Activated CD8-positive, alpha-beta memory T cell treated with anti-CD3 and anti-CD28 coated beads for 1 hour (primary cell): ENCODE data around the gene SUPV3L1.
"Not testable (repeated sequence)": the region's sequence is repeated elsewhere in the genome, so short reads cannot be mapped to it uniquely, and the experiment has no call there.

Source experiments
- DNase-seq, 2 donors: peaks; one replicate each; pipeline ENCODE4 v3.0.0-alpha.2; 2020; ENCODE audit warnings: low read depth in 1 of 2; ENCODE audit errors: extremely low read depth in 1 of 2

SUPV3L1 gene

DNA sequence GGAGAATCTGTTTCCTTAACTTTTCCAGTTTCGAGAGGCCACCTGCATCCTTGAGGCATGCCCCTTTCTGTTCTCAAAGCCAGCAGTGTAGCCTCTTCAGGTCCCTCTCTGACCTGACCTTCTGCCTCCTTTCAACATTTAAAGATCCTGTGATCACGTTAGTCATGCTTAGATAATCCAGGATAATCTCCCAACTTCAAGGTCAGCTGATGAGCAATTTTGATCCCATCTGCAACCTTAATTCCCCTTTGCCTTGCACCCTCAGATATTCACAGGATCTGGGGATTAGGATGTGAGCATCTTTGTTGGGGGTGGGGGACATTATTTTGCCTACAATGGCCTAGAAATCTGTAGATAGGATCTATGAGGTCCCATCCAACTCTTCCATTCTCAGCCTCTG lies 48.1 kb downstream of the SUPV3L1 start:
- DNase-seq, result no peak

DNA sequence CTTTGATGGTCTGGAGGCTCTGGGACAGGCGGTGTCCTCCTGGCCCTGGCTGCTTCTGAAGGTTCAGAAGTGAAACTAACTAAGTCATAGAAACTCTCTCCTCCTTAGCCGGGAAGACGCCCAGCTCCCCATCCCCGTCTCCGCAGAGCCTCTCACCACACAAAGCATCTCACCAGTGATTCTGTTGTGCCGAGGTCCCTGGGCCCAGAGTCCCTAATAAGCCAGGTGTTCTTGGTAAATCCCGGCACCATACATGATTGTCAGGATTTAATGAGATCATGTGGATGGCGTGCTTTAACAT lies 49.5 kb downstream of the SUPV3L1 start:
- no peak for DNase-seq

DNA sequence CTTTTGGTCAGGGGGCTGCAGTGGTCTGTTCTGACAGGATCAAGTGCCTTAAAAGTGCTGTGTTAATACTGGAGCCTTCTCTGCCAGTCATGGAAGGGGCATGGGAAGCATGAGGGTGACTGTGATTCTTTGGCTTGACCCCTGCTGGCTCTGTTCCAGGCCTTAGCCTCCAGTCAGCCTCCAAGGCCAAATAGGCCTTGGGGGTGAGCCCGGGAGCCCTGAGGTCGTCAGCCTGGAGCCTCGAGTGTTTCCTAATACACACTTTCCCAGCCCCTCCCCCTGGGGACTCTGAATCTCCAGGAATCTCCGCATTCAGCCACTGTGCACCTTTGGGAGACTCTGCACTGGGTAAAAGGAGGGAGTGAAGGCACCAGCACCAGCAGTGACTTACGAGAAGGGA lies 50.1 kb downstream of the SUPV3L1 start:
- no peak for DNase-seq

DNA sequence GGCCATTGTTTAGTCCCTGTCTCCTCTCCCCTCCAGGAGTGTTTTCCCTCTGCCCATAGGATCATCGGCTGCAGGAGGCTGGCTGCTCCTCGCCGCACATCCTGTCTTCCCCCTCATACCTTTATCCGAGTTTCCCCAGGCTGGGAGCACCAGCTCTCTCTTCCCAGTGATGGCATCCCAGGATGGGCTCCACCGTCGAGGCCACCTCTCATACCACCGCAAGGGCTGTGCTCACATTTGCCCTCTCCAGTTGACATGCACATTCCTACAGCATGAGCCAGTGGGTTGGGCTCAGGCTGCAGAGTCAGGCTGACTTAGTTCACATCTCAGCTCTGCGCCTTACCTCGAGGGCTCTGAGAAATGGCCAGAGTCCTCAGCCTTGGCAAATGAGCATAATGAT lies 52.2 kb downstream of the SUPV3L1 start:
- DNase-seq, result no peak

DNA sequence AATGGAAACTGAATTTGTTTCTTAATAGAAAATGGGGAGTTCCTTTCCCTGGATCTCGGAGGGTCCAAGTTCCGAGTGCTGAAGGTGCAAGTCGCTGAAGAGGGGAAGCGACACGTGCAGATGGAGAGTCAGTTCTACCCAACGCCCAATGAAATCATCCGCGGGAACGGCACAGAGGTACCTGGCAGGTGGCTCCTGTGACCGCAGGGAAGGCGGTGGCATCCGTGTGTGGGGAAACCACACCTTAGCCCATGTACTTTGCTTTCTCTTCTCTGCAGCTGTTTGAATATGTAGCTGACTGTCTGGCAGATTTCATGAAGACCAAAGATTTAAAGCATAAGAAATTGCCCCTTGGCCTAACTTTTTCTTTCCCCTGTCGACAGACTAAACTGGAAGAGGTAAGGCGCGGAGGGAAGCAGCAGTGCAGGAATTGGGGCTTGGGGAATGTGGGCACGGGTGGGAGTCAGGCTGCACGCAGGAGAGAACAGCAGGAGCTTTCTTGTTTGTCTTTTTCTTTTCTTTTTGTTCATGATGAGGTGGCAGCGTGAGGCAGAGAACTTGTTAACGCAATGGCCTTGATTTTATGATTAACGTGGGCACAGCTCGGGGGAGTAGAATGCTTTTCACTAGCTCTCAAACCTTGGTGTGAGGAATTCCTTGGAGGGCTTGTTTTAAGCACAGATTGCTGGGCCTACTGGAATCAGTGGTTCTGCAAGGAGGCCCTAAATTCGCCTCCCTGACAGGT lies 52.9 kb downstream of the SUPV3L1 start:
- DNase-seq, result no peak

DNA sequence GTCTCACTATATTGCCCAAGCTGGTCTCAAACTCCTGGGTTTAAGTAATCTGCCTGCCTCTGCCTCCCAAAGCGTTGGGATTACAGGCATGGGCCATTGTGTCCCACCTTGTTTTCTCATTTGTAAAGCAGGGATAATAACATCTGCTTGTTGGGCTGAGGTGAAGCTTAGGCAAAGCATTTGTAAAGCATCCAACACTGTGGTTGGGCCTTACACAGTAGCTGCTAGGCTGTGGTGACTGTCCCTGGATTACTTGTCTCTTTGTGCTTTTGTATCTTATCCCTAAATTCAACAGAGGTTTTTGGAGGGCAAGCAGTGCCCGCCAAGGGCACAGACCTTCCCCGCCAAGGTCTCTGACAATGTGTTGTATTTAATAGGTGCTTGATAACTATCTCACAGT lies 54.4 kb downstream of the SUPV3L1 start:
- DNase-seq, result no peak

DNA sequence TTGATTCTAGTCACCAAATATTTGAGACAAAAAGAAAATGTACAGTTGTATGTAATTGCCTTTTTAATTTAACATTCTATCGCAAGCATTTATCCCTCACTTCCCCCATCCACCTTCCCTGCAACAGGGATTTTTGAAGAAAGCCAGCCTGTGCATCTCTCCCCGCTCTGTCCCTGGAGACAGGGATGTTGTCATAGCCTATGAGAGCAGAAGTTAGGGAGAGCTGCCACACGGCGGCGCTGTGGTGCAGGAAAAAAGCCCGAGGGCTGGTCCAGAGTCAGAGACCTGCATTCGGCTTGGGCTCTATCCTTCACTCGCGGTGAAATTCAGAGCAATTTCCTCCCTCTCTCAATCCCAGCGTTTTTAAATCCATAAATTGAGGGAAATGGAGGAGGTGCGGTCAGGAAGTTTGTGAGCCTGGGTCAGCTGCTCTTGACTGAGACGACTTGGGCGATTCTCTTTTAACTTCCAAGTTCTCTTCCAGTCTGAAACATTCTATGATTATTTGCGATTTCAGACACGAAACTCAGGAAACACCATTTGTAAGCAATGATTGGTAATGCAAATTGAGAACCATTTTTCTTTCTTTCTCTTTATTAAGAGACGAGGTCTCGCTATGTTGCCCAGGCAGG lies 57.6 kb downstream of the SUPV3L1 start:
- DNase-seq, result peak; percentile 57 to 81

DNA sequence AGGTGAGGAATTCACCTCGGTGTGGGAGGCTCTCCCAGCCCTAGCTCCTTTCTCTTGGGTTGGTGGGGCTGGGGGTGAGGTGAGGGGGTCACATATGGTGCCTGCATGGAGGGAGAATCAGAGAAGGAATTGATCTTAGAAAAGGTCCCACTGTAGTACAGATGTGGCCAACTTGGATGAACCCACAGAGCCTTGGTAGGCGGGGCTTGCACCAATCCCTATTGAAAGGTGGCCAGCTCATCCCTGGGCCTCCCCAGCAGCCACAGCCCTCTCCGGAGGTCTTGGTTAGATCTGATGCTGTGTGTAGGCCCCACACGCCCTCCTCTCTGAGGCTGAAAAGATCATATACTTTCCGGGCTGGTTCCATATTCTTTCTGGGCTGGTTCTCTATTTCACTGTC lies 59.1 kb downstream of the SUPV3L1 start:
- DNase-seq, result no peak

DNA sequence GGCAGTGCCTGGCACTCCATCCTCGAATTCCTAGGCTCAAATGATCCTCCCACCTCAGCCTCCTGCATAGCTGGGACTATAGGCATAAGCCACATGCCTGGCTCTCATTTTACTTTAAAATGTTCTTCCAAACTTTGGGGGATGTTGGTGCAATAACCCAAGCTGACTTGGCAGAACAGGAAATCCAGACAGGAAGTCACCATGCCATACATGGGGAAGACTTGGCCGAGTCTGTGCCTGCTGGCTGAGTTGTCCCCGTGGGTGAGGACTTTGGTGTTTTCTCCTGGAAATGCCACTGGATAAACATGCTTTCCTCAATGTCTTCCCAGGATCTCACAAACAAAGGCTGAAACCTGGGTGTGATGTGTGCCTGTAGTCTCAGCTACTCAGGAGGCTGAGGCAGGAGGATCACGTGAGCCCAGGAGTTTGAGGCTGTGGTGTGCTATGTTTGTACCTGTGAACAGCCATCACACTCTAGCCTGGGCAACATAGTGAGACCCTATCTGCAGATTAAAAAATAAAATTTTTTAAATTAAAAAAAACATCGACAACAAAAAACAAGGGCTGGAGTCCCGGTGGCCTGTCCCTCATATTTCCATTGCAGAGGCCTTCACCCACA lies 59.9 kb downstream of the SUPV3L1 start:
- no peak for DNase-seq

DNA sequence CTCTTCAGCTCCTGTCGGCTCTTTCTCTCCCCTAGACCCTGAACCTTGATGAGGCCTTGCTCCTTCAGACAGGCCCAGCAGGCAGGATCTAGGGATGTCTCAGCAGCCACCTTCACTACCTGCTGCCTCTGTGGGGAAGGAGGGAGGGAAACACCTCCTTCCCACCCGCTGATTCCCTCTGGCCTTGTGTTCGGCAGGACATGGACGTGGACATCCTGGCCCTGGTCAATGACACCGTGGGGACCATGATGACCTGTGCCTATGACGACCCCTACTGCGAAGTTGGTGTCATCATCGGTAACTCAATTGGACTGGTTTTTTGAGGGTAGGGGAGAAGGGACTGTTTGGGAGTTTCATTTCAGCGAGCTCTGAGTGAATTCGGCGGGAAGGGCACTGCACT lies 60.4 kb downstream of the SUPV3L1 start:
- DNase-seq, result no peak

DNA sequence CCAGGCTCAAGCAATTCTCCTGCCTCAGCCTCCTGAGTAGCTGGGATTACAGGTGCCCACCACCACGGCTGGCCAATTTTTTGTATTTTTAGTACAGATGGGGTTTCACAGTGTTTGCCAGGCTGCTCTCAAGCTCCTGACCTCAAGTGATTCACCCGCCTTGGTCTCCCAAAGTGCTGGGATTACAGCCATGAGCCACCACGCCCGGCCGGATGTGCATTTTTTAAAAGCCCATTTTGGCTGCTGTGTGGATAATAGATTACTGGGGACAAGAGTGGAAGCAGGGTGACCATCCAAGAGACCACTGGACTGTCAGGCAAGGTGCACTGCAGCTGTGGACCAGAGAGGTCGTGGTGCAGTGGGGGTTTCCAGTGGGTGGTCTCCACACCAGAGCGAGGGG lies 61.5 kb downstream of the SUPV3L1 start:
- DNase-seq, result no peak

DNA sequence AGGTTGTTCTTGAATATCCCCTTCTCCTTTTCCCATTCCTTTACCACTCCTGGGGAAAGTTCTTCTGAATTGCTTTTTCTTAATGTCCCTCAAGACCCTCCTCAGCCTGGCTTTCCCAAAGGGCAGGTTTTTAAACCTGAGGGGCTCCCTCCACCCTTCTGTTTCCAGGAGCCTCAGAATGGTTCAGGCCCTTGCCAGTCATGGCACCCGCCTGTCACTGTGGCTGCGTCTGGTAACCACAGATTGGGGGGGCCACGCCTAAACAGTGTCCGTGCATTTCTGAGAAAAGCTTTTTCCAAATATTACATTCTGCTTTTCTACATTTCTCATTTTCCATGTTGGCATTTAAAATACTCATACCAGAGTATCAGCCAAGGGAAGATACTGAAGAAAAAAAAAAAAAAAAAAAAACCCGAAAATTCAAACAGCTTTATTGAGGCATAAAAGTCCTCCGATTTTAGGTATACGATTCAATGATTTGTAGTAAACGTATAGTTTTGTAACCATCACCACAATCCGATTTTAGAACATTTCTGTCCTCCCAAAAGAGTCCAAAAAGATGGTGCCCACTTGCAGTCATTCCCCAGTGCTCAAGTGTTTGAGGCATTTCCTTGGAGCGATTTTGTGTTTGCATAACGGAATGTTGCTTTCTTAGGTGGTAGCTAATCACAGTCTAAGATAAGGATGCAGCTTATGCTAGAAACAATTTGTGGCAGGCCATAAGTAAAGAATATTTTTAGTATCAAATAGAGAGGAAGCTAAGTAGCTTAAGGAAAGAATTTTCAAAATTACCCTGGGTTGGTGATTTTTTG lies 62.2 kb downstream of the SUPV3L1 start:
- DNase-seq, result no peak

DNA sequence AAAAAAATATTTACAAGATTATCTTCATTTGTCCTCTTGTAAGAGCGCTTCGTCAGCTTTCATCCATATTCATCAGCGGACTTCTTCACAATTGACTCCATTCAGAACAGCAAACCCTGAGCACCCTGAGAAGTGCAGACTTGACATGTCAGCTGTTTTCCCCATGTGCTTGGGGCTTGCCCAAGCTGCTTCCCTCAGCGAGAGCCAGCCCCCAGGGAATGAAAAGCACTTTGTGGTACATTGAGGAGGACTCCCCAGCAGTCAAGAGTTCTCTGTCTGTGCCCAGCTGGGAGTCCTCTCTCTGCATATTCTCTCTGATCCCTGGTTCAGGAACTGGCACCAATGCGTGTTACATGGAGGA lies 62.8 kb downstream of the SUPV3L1 start:
- DNase-seq, result no peak

DNA sequence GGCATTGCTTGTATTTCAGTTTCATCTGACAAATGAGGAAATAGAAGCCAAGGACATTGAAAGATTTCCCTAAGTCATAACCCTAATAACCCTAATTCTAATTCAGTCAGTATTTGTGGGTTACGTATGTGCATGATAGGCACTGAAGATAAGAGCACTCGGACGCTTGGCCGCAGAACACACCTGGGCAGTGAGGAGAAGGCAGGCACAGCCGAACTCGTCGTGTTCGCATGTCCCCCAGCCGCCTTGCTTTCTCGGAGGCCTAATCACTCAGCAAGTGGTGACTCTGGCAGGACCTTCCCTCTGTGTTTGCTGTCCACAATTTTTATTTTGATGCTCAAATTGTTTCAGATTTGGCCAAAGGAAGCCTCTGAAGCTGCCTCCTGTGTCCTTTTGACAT lies 63.8 kb downstream of the SUPV3L1 start:
- DNase-seq, result no peak

DNA sequence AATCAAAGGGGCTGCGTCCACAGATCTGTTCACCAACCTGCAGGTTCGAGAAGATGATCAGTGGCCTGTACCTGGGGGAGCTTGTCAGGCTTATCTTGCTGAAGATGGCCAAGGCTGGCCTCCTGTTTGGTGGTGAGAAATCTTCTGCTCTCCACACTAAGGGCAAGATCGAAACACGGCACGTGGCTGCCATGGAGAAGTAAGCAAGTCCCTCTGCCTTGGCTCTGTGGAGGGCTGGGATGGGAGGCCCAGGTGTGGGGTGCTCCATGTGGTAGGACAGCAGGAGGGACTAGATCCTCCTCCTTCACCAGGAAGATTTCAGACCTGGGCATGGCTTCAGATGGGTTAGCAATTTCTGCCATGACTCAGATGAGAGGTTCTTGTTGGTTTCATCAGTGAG lies 66.0 kb downstream of the SUPV3L1 start:
- DNase-seq, result no peak

DNA sequence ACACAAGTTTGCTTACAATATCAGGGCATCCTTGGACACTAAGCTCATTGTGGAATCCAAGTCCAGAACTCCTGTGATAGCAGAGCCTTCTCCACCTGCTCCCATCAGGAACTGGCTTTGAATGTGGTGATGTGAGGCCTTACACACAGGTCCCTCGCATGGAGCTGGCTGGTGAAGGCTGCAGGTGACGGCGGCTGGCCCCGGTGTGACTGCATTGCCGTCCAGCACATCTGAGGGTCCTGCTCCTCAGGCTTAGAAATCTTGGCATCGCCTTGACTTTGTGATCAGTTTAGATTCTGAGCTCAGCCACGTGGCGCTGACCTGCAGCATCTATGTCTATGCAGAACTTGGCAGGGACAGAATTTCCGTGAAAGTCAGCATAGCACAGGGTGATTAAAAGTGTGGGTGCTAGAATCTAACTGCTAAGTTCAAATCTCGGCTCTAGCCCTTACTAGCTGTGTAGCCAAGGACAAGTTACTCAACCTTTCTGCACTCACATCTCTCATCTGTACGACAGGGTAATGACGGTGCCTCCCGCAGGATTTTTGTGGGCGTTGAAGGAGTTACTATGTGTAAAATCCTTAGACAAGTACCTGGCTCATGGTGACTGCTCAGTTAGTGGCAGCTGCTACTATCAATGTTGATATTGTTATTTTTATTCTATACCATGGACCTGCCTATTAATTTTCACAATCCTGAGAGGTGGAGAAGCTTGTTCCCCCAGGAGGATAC lies 66.7 kb downstream of the SUPV3L1 start:
- no peak for DNase-seq

DNA sequence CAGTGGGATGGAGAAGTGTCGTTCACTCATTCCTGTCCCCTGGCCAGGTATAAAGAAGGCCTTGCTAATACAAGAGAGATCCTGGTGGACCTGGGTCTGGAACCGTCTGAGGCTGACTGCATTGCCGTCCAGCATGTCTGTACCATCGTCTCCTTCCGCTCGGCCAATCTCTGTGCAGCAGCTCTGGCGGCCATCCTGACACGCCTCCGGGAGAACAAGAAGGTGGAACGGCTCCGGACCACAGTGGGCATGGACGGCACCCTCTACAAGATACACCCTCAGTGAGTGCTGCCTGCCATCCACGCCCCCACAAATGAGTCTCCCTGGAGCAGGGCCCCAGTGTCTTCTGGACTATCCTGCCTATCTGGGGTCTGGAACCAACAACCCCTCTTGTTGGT lies 67.3 kb downstream of the SUPV3L1 start:
- no peak for DNase-seq

DNA sequence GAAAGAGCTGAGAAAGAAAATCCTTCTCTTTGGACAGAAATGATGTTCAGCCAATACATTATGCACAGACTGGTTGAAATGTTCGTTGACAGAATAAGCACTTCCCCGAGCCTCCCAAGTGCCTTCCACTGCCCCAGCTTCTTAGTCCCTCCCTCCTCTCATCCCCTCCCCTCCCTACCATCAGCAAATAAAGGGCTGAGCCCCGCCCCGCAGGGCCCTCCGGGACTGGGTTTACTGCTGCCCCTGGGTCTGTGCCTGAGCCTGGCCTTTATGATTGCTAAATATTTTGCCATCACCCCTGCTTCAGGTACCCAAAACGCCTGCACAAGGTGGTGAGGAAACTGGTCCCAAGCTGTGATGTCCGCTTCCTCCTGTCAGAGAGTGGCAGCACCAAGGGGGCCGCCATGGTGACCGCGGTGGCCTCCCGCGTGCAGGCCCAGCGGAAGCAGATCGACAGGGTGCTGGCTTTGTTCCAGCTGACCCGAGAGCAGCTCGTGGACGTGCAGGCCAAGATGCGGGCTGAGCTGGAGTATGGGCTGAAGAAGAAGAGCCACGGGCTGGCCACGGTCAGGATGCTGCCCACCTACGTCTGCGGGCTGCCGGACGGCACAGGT lies 68.2 kb downstream of the SUPV3L1 start:
- DNase-seq, result no peak

DNA sequence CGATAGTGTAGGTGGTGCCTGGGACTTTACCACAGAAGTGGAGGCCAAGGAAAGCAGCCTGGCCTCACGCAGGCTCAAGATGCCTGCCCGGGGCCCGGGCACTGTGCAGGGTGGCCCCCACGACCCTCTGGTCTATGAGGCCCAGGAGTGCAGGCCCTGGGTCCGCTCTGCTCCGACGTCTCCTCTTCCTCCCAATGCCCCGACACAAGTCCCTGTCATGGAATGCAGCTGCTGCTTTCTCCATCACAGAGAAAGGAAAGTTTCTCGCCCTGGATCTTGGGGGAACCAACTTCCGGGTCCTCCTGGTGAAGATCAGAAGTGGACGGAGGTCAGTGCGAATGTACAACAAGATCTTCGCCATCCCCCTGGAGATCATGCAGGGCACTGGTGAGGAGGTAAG lies 70.0 kb downstream of the SUPV3L1 start:
- no peak for DNase-seq

DNA sequence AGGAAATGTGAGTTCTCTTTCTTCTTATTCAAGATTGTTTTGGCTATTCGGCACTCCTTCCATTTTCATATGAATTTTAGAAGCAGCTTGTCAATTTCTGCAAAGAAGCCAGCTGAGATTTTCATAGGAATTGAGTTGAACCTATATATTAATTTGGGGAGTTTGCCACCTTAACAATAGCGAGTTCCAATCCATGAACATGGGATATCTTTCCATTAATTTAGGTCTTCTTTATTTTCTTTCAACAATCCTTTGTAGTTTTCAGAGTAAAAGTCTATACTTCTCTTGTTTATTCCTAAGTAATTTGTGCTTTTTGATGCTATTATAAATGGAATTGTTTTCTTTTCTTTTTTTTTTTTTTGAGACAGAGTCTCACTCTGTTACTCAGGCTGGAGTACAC lies 71.4 kb downstream of the SUPV3L1 start:
- not testable (repeated sequence) for DNase-seq

DNA sequence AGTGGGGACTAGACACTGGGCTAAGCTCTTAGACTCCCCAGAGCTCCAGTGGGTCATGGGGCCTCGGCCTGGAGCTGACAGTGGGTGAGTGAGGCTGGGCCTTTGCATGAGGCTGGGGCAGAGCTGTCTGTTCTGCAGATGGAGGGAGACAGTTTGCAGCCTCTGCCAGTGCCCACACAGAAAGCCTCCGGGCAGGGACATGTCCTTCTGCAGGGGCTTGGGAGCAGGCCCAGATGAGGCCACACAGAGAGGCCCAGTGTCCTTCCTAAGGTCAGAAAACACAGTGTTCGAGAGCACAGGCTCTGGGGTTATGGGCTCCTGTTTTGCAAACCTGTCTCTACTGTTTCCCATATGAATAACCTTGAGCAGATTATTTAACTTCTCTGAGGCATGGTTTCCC lies 73.1 kb downstream of the SUPV3L1 start:
- DNase-seq, result no peak
